Mucosa of stomach (tissue), 1 donor: ENCODE data around the gene ARHGAP28.
"Not testable (repeated sequence)": the region's sequence is repeated elsewhere in the genome, so short reads cannot be mapped to it uniquely, and the experiment has no call there.

Experiments
- H3K27me3 ChIP-seq: one replicate; pipeline ENCODE4 v1.7.0; 2013; ENCODE audit warnings: mild to moderate bottlenecking, low read length; ENCODE audit not compliant: control insufficient read depth, insufficient read depth
- H3K36me3 ChIP-seq: one replicate; pipeline ENCODE4 v1.7.0; 2013; ENCODE audit warnings: low read length; ENCODE audit not compliant: control insufficient read depth, insufficient read depth
- H3K4me1 ChIP-seq: one replicate; pipeline ENCODE4 v1.7.0; 2013; ENCODE audit warnings: mild to moderate bottlenecking, low read length; ENCODE audit not compliant: control insufficient read depth, insufficient read depth
- H3K4me3 ChIP-seq: one replicate; pipeline ENCODE4 v1.7.0; 2013; ENCODE audit warnings: low read length
- H3K9ac ChIP-seq: one replicate; pipeline ENCODE4 v1.7.0; 2013; ENCODE audit warnings: mild to moderate bottlenecking, low read length, moderate library complexity
- H3K9me3 ChIP-seq: one replicate; pipeline ENCODE4 v1.7.0; 2013; ENCODE audit warnings: mild to moderate bottlenecking, low read length, moderate library complexity; ENCODE audit not compliant: control insufficient read depth
- donor health status: Pancreatic carcinoma.

The ARHGAP28 gene

GRCh38 chr18:6927153-6927552 is 197.6 kb downstream of the ARHGAP28 start:
- Histone ChIP-seq H3K4me3 (no peak overlapping the region), H3K36me3 (no peaks in the 10 kb centered on the region), H3K27me3 (no peaks in the 10 kb centered on the region), H3K4me1 (no peaks in the 10 kb centered on the region), H3K9me3 (no peaks in the 10 kb centered on the region), H3K9ac (no peak overlapping the region)

DNA sequence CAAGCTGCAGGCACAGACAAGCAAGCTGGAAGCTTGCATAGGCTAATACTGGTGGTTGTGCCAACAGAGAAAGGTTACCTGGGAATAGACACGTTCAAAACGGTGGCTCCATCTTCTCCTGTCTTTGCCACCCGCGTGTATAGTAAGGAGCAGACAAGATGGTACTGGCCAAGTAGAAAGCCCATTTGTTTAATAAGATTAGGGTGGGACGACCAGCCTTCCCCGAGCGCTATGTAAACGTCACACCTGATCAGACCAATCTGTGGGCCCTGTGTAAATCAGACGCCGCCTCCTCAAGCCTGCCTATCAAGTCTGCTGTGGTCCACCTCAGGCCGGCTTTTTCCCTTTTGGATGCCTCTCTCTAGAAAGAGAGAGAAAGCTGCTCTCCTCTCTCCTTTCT is 198.8 kb downstream of the ARHGAP28 start:
- no peaks in the 10 kb centered on the region for H3K27me3 ChIP-seq
- H3K36me3 ChIP-seq = no peaks in the 10 kb centered on the region
- no peaks in the 10 kb centered on the region for H3K4me1 ChIP-seq
- no peak overlapping the region for H3K9ac ChIP-seq
- no peak overlapping the region for H3K4me3 ChIP-seq
- H3K9me3 ChIP-seq = no peaks in the 10 kb centered on the region

- no peaks in the 10 kb centered on the region for H3K36me3 ChIP-seq
- H3K4me1 ChIP-seq = no peaks in the 10 kb centered on the region
- no peaks in the 10 kb centered on the region for H3K9me3 ChIP-seq
- H3K4me3 ChIP-seq = no peak overlapping the region
- H3K9ac ChIP-seq = no peak overlapping the region
- no peaks in the 10 kb centered on the region for H3K27me3 ChIP-seq
These were observed 200.0 kb downstream of the ARHGAP28 start for GRCh38 chr18:6929370-6930102.

- Histone ChIP-seq H3K9ac (no peak overlapping the region), H3K4me1 (no peaks in the 10 kb centered on the region), H3K27me3 (no peaks in the 10 kb centered on the region), H3K4me3 (no peak overlapping the region), H3K36me3 (no peaks in the 10 kb centered on the region), H3K9me3 (no peaks in the 10 kb centered on the region)
These were observed 205.3 kb downstream of the ARHGAP28 start for GRCh38 chr18:6934859-6935258.

- Histone ChIP-seq H3K9me3 (no peaks in the 10 kb centered on the region), H3K4me1 (no peaks in the 10 kb centered on the region), H3K4me3 (no peak overlapping the region), H3K27me3 (no peaks in the 10 kb centered on the region), H3K36me3 (no peaks in the 10 kb centered on the region), H3K9ac (no peak overlapping the region)
These were observed 208.5 kb downstream of the ARHGAP28 start for GRCh38 chr18:6938003-6938402.

DNA sequence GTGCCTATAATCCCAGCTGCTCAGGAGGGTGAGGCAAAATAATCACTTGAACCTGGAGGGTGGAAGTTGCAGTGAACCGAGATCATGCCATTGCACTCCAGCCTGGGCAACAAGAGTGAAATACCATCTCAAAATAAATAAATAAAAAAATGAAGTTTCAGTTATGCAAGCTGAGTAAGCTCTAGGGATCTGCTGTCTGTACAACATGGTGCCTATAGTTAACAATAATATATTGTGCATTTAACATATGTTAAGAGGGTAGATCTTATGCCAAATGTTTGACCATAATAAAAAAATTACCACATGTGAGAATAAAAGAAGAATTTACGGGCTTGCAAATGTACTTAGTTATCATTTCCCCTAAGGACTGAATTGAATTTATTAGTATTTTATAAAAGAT is 208.9 kb downstream of the ARHGAP28 start:
- not testable (repeated sequence) for H3K27me3 ChIP-seq, H3K4me3 ChIP-seq

GRCh38 chr18:6939972-6940371 is 210.5 kb downstream of the ARHGAP28 start:
- no peaks in the 10 kb centered on the region for H3K9me3 ChIP-seq
- H3K27me3 ChIP-seq = no peaks in the 10 kb centered on the region
- H3K36me3 ChIP-seq = no peaks in the 10 kb centered on the region
- no peaks in the 10 kb centered on the region for H3K4me1 ChIP-seq
- H3K4me3 ChIP-seq = no peak overlapping the region
- H3K9ac ChIP-seq = no peak overlapping the region

More for the DNA sequence above, 208.9 kb downstream of the ARHGAP28 start:
- not testable (repeated sequence) for H3K4me1 ChIP-seq, H3K36me3 ChIP-seq, H3K9ac ChIP-seq, H3K9me3 ChIP-seq

DNA sequence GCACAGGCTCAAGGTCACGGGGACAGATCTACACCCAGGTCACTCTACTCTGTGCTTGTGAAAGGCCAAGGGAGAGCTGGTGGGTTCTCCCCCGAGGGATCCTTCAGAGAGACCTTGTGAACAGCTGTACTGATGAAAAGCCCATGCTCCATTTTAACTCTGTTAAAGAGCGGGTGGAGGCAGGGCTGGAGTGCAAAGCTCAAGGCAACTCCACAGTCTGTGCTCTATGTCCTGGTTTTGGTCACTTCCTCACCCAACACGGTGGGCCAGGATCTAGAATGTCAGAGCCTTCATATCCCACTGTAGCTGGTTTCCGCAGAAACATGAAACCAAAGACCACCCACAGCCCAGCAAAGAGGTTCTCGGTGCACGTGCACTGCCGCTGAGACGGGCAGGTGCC is 210.9 kb downstream of the ARHGAP28 start:
- H3K4me1 ChIP-seq = no peaks in the 10 kb centered on the region
- H3K36me3 ChIP-seq = no peaks in the 10 kb centered on the region
- no peak overlapping the region for H3K4me3 ChIP-seq
- H3K9me3 ChIP-seq = no peaks in the 10 kb centered on the region
- no peaks in the 10 kb centered on the region for H3K27me3 ChIP-seq
- no peak overlapping the region for H3K9ac ChIP-seq

DNA sequence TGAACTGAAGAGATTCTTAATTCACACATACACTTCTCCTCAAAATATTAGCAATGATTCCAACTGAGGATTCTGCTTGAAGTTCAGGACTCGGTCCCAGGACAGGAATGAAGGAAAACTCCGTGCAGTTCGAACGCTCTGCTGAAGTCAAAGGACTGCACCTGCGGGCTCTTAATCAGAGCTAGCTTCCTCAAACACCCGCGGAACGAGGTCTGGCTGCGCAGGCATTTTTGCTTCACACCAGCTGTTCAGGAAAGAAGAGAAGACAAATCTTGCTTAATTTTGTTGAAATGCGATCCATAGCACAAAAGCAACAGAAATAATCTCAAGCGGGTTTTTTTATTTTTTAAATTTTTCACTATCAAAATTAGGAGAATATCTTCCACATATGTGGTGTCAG is 212.5 kb downstream of the ARHGAP28 start:
- Histone ChIP-seq H3K9me3 (no peaks in the 10 kb centered on the region), H3K9ac (no peak overlapping the region), H3K4me3 (no peak overlapping the region), H3K27me3 (no peaks in the 10 kb centered on the region), H3K36me3 (no peaks in the 10 kb centered on the region), H3K4me1 (peaks cover 1% of the 10 kb centered on the region)

DNA sequence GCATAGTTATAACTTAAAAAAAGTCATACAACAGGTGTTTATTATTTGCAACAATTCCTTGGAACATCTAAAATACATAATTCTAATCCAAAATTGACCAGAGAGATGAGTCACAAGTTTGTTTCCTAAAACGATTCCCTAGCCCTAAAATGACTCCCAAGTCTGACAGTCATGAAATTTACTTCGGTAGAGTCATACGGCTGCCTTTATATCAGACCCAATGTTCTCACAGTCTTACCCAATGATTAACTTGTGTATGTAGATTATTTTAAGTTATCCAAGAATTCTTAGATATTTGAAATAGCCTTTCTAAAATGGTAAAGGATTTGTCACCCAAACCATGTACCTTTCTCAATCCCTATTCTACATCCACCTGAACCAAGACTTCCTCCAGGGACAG is 213.2 kb downstream of the ARHGAP28 start:
- Histone ChIP-seq H3K9ac (no peak overlapping the region), H3K27me3 (no peaks in the 10 kb centered on the region), H3K4me3 (no peak overlapping the region), H3K36me3 (no peaks in the 10 kb centered on the region), H3K4me1 (peaks cover 9% of the 10 kb centered on the region), H3K9me3 (no peaks in the 10 kb centered on the region)

DNA sequence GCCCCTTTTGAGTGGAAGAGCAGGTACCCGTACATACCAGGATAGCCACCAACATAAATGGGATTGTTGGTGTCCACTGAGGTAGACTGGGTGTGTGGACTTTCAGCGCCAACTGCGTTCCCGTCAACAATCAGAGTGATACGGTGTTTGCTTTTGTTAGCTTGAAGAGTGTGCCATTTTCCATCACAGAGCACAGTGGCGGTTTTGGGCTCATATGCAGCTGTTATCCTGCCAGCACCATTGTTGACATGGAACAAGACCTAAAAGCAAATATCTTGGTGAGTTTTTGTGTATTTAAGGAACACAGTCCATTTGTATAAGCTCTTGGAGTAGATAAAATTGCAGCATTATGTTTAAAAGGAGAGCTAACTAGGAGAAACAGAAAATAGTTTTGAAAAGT is 213.6 kb downstream of the ARHGAP28 start:
- Histone ChIP-seq H3K4me3 (no peak overlapping the region), H3K9ac (no peak overlapping the region)

DNA sequence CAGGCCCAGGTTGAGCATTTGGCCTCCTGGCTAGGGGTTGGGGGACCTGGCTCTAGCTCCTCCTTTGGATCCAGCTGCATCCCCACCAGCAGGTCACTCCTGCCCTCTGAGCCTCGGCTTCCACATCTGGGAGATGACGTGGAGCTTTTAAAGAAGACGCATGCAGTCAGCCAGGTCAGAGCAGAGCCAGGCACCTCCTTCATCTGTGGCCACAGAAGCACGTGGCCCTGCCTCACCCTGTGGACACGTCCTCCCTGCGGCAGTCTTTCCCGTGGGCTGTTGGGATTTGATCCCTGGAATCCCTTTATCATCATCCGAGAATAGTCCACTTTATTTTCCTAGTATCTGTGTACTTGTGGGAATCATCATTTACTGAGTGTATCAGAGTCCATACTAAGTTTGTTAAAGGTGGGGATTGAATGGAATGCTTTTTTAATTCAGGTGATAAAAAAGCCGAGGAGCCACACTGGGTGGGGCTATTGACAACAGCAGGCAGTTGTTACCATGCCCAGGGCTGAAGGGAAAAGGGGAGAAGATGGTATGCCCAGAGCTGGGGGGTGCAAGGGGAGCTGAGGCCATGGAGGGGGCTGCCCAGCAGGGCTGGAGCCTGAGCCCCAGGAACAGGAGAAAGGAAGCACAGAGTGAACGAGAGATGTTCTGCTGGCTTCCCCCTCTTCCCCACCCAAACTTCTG is 218.0 kb downstream of the ARHGAP28 start:
- Histone ChIP-seq H3K27me3 (no peaks in the 10 kb centered on the region), H3K9me3 (no peaks in the 10 kb centered on the region), H3K4me3 (no peak overlapping the region), H3K4me1 (peaks cover 19% of the 10 kb centered on the region), H3K36me3 (no peaks in the 10 kb centered on the region), H3K9ac (no peak overlapping the region)

More for the DNA sequence above, 213.6 kb downstream of the ARHGAP28 start:
- Histone ChIP-seq H3K36me3 (no peaks in the 10 kb centered on the region), H3K27me3 (no peaks in the 10 kb centered on the region), H3K9me3 (no peaks in the 10 kb centered on the region), H3K4me1 (peaks cover 11% of the 10 kb centered on the region)
